ENCODE data around the gene CCDC106.

DNA sequence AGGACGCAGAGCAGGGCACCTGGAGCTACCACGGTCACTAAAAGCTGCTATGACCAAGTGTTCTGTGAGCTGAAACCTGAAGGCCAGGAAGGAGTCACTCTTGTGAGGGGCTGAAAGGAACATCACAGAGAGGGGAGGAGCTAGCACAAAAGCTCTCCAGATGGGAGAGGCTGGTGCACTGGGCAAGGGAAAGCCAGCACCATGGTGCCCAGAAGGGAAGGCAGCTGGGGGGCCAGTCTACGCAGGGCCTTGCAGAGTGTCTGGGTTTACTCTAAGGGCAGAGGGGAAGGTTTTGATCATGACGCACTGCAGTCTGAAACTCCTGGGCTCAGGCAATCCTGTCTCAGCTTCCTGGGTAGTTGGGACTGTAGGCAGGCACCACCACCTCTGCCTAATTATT is 11.3 kb upstream of the CCDC106 start:
- TF ChIP-seq, protein P1, sequence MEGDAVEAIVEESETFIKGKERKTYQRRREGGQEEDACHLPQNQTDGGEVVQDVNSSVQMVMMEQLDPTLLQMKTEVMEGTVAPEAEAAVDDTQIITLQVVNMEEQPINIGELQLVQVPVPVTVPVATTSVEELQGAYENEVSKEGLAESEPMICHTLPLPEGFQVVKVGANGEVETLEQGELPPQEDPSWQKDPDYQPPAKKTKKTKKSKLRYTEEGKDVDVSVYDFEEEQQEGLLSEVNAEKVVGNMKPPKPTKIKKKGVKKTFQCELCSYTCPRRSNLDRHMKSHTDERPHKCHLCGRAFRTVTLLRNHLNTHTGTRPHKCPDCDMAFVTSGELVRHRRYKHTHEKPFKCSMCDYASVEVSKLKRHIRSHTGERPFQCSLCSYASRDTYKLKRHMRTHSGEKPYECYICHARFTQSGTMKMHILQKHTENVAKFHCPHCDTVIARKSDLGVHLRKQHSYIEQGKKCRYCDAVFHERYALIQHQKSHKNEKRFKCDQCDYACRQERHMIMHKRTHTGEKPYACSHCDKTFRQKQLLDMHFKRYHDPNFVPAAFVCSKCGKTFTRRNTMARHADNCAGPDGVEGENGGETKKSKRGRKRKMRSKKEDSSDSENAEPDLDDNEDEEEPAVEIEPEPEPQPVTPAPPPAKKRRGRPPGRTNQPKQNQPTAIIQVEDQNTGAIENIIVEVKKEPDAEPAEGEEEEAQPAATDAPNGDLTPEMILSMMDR (IDR thresholded peaks at IDR 0.05): no peak
- no peak for TF ChIP-seq POLR2AphosphoS5 (IDR thresholded peaks at IDR 0.05)
